HG03442 (cell line): ENCODE data around the gene PBX3.

ENCODE experiments used
- ATAC-seq: cut with Tn5 transposase; IDR thresholded peaks from one replicate; pipeline ENCODE4 v1.9.1; 2021; ENCODE audit warnings: mild to moderate bottlenecking, moderate library complexity; ENCODE audit not compliant: unreplicated experiment

PBX3 gene

DNA sequence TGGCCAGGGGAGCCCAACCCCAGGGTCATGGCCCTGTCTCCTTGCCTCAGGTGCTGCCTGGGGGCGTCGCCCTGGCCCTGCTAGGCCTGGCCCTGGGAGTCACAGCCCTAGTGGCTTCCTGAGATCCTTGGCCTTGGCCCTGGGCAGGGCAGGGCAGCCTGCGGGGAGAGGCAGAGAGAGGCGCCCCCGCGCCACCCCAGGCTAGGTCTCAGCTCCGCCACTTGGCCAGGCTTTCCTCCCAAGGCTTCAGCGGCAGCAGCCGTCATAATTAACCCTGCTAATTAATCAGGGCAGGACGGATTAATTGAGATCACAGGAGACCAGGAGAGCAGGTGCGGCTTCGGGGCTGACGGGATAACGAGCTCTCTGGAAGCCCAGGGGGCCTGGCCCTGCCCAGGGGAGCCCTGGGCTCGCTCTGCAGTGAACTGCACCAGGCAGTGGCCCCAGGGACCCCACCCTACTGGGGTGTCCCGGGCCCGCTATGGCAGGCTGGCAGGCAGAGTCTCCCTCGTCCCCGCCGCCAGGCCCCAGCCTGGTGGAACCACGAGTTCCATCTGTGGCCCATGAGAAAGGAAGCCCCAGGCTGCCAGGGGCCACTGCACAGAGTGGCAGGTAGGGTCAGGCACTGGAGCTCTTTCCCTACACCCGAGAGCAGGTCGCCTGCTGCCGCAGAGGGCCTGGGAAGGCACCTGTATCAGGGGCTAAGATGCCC, 269.6 kb downstream of the PBX3 start:
- no peak for ATAC-seq
